ENCODE data around the gene CSMD2. TPM values are rescaled to one million over a fixed set of nuclear protein-coding genes. Genes with fewer than 3 reads are reported as not detected.
A peak's percentile ranks its signal among the peaks of the same experiment; 100 is the strongest.

CSMD2 gene
- total and polyA plus RNA-seq, 2 of the 8 experiments (the other 6 are each of a cell fraction or from before 2014, with no cell fraction given), result 7.0 to 14.7 TPM

DNA sequence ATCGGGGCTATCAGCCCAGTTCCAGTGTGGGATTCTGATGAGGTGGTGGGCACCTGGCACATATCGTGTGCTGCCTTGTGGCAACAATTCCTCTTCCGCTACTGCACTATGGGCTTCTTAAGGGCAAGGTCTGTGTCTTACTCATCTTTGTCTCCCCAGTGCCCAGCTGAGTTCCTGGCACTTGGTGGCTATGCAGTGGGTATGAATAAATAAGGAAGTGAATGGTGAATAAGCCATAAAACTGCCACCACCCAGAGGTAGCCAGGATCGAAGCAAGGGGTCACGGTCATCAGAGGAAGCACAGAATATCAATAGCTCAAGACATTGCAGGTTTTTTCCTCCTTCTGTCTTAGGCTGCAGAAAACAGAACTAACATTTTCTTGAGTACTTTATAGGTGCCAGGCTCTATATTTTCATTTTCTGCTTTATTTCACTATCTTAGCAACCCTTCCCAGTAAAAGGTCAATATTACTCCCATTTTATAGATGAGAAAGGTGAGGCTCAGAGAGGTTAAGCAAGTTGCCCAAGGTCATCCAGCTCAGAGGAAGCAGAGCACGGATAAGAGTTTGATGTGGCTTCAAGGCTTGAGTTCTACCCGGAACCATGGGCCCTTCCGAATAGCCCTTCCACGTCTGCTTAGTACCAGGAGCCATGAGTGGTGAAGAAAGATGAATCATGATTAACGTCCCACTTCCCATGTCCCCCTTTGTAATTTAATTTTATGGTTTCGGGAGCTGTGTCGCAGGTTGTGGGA is 21.9 kb upstream of the CSMD2 start:
- no peak overlapping the region for H3K14ac ChIP-seq (ENCODE audit: insufficient read length)
- no peak overlapping the region for H4K91ac ChIP-seq (replicated peaks; ENCODE audit: insufficient read length, low read length)
- peak overlapping the region; percentile 71; the same call in 1 of the 2 replicates for H3K18ac ChIP-seq (ENCODE audit: extremely low read depth, low read length)
- no peak overlapping the region for H3K4me2 ChIP-seq (ENCODE audit: insufficient read depth in 1 of 2, low read depth in 2 of 2, low read length in 2 of 2)
- H2BK5ac ChIP-seq (ENCODE audit: low read depth, low read length), result peak overlapping the region; percentile 31; the same call in 1 of the 2 replicates
- no peak for DNase-seq (ENCODE audit: low read depth in 1 of 2, low spot score in 2 of 2)
- no peak overlapping the region for H2AFZ ChIP-seq (ENCODE audit: low read length)
- H3K56ac ChIP-seq (replicated peaks; ENCODE audit: insufficient read length, low read depth, low read length), result no peak overlapping the region
- no peak overlapping the region; the same call in 1 of the 2 replicates for H2AK5ac ChIP-seq (ENCODE audit: low read depth, low read length)
- TF ChIP-seq EGR1 (IDR thresholded peaks at IDR 0.05; ENCODE audit: borderline replicate concordance, low read depth, low read length) (no peak), HDAC2 (IDR thresholded peaks at IDR 0.05; ENCODE audit: borderline replicate concordance in 1 of 2, low read depth in 2 of 2, low read length in 2 of 2) (0 out of 4 replicates have a peak, but pooled peaks of 1 of the 2 experiments have one; percentile 53), KDM1A (IDR thresholded peaks at IDR 0.05; ENCODE audit: borderline replicate concordance, low read length) (peak; percentile 77; the same call in 1 of the 2 replicates)
- TF ChIP-seq, protein P1, sequence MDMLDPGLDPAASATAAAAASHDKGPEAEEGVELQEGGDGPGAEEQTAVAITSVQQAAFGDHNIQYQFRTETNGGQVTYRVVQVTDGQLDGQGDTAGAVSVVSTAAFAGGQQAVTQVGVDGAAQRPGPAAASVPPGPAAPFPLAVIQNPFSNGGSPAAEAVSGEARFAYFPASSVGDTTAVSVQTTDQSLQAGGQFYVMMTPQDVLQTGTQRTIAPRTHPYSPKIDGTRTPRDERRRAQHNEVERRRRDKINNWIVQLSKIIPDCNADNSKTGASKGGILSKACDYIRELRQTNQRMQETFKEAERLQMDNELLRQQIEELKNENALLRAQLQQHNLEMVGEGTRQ (IDR thresholded peaks at IDR 0.05; ENCODE audit: low read length), result no peak
- H3K4me1 ChIP-seq (replicated peaks in 1 of 4; ENCODE audit: control insufficient read depth in 3 of 4, insufficient read depth in 4 of 4, low read length in 3 of 4), result peaks cover 11 to 21% (median 18%) of the 10 kb centered on the region in 4 experiments
- peak overlapping the region; percentile 41 for H2BK12ac ChIP-seq (ENCODE audit: low read depth, low read length)
- no peak overlapping the region for H3K27ac ChIP-seq (ENCODE audit: low read depth, low read length)
- H4K20me1 ChIP-seq (replicated peaks in 1 of 2; ENCODE audit: control insufficient read depth in 1 of 2, insufficient read depth in 2 of 2, low read length in 2 of 2), result peaks cover 0 to 3% of the 10 kb centered on the region in 2 experiments
- no peak overlapping the region for H3K9ac ChIP-seq (replicated peaks in 1 of 4; ENCODE audit: extremely low read depth in 1 of 4, low read depth in 3 of 4, low read length in 3 of 4)
- H3K9me3 ChIP-seq (ENCODE audit: insufficient read depth in 2 of 2, low read depth in 1 of 2, low read length in 1 of 2), result peaks cover 11 to 13% of the 10 kb centered on the region in 2 experiments
- H2BK20ac ChIP-seq (ENCODE audit: low read length), result peak overlapping the region; percentile 66; the same call in 1 of the 2 replicates
- no peak overlapping the region for H2BK120ac ChIP-seq (replicated peaks; ENCODE audit: low read depth, low read length)
- peaks cover 2% of the 10 kb centered on the region for H3K23me2 ChIP-seq (ENCODE audit: low read depth, low read length)
- H3K79me1 ChIP-seq (ENCODE audit: low read depth, low read length), result no peaks in the 10 kb centered on the region
- 76% methylated on average over 12 of the region's 12 CpGs; no CpG with 5 or more reads in 1 of the 2 experiments for WGBS, 2 experiments (ENCODE audit: extremely low coverage in 1 of 2, insufficient coverage in 1 of 2, insufficient read length in 1 of 2, insufficient replicate concordance in 2 of 2, low coverage in 1 of 2, low lambda C conversion rate in 2 of 2, missing lambda C conversion rate in 1 of 2)
- H2BK15ac ChIP-seq (ENCODE audit: low read length), result peak overlapping the region; percentile 54; the same call in 1 of the 2 replicates
- ChIA-PET CTCF (ENCODE audit: partially characterized antibody) (interaction anchor here (0.8 to 2.9 kb wide), 5 partner anchors 8 to 105 kb away, joined by 3 to 14 read pairs (median 4); no protein-coding TSS in a partner anchor), POLR2A (ENCODE audit: partially characterized antibody) (interaction anchor here (1.1 to 3.5 kb wide), 3 partner anchors 9 to 53 kb away, joined by 3 to 15 read pairs (median 7); partner anchors contain the start of gene C1orf94)
- no peaks in the 10 kb centered on the region for H3K79me2 ChIP-seq (ENCODE audit: control insufficient read depth in 1 of 2, insufficient read depth in 2 of 2, low read length in 2 of 2)
- no peak overlapping the region for H3K23ac ChIP-seq (ENCODE audit: insufficient read length)
- 0 out of 8 replicates have a peak, but pooled peaks cover 0 to 6% (median 0%) of the 10 kb centered on the region in 4 experiments for H3K36me3 ChIP-seq (ENCODE audit: control insufficient read depth in 2 of 4, insufficient read depth in 4 of 4, low read length in 3 of 4)
- no peak overlapping the region for H4K8ac ChIP-seq (ENCODE audit: extremely low read depth, insufficient read depth, low read length)
- no peak overlapping the region; a peak in 1 of 8 replicates for H3K4me3 ChIP-seq (ENCODE audit: extremely low read depth in 1 of 4, insufficient read depth in 2 of 4, low read depth in 3 of 4, low read length in 4 of 4)
- peaks cover 0 to 4% (median 2%) of the 10 kb centered on the region in 4 experiments; a peak in 3 of 7 replicates for H3K27me3 ChIP-seq (replicated peaks in 1 of 4; ENCODE audit: control insufficient read depth in 3 of 4, extremely low read depth in 1 of 4, insufficient read depth in 3 of 4, low read length in 3 of 4)
- no peak for FAIRE-seq
- no peak overlapping the region for H3K4ac ChIP-seq (replicated peaks; ENCODE audit: insufficient read length, low read depth, low read length)
- no peak overlapping the region for H4K5ac ChIP-seq (ENCODE audit: insufficient read length, low read depth, low read length)
